Neural progenitor cell (in vitro differentiated cells): ENCODE measurements around the gene CFAP20. TPM values are rescaled to one million over a fixed set of nuclear protein-coding genes. Genes with fewer than 3 reads are reported as not detected.
A peak's percentile ranks its signal among the peaks of the same experiment; 100 is the strongest.

ENCODE experiments used
- DNase-seq: peaks from one replicate; pipeline ENCODE4 v3.0.0-alpha.2; 2016; ENCODE audit warnings: low spot score
- H2AFZ ChIP-seq: fragments of 200-600 bp; sonication (generic); replicated peaks from 2 replicates; pipeline ENCODE4 v1.6.1; 2016; ENCODE audit warnings: antibody characterized with exemption
- H3F3A ChIP-seq: fragments of 200-600 bp; sonication (generic); 2 replicates; pipeline ENCODE4 v1.6.1; 2016; ENCODE audit warnings: antibody characterized with exemption, low read depth
- H3K27ac ChIP-seq: fragments of 200-600 bp; sonication (generic); 2 replicates; pipeline ENCODE4 v1.5.1; 2016; ENCODE audit warnings: mild to moderate bottlenecking
- H3K27me3 ChIP-seq: fragments of 200-600 bp; sonication (generic); 2 replicates; pipeline ENCODE4 v1.6.1; 2016; ENCODE audit warnings: mild to moderate bottlenecking, moderate library complexity
- H3K36me3 ChIP-seq: fragments of 200-600 bp; sonication (generic); 2 replicates; pipeline ENCODE4 v1.5.1; 2016
- H3K4me1 ChIP-seq: fragments of 200-600 bp; sonication (generic); 2 replicates; pipeline ENCODE4 v1.6.1; 2016; ENCODE audit warnings: mixed run types
- H3K4me2 ChIP-seq: fragments of 200-600 bp; sonication (generic); 2 replicates; pipeline ENCODE4 v1.6.1; 2016
- H3K4me3 ChIP-seq: fragments of 200-600 bp; sonication (generic); 2 replicates; pipeline ENCODE4 v1.5.1; 2016
- H3K79me2 ChIP-seq: fragments of 200-600 bp; sonication (generic); 2 replicates; pipeline ENCODE4 v1.6.1; 2016; ENCODE audit warnings: low read depth
- H3K9ac ChIP-seq: fragments of 200-600 bp; sonication (generic); 2 replicates; pipeline ENCODE4 v1.6.1; 2016
- H3K9me3 ChIP-seq: fragments of 200-600 bp; sonication (generic); 2 replicates; pipeline ENCODE4 v1.5.1; 2016; ENCODE audit warnings: low read depth
- H4K20me1 ChIP-seq: fragments of 200-600 bp; sonication (generic); 2 replicates; pipeline ENCODE4 v1.6.1; 2016; ENCODE audit warnings: low read depth
- H3K27ac Mint-ChIP-seq: 3 replicates; pipeline ENCODE4 v1.8.0; 2021; ENCODE audit warnings: mixed read lengths
- H3K27me3 Mint-ChIP-seq: 2 replicates; pipeline ENCODE4 v1.8.0; 2022; ENCODE audit warnings: low read depth, mild to moderate bottlenecking, inconsistent platforms, moderate library complexity, mixed read lengths; ENCODE audit not compliant: insufficient read depth
- H3K36me3 Mint-ChIP-seq: 3 replicates; pipeline ENCODE4 v1.8.0; 2021; ENCODE audit warnings: mixed read lengths
- H3K4me1 Mint-ChIP-seq: 3 replicates; pipeline ENCODE4 v1.8.0; 2021; ENCODE audit warnings: mixed read lengths
- H3K4me3 Mint-ChIP-seq: 3 replicates; pipeline ENCODE4 v1.8.0; 2021; ENCODE audit warnings: mild to moderate bottlenecking, moderate library complexity, mixed read lengths
- H3K9me3 Mint-ChIP-seq: 3 replicates; pipeline ENCODE4 v1.8.0; 2020; ENCODE audit warnings: mixed read lengths
- EZH2 ChIP-seq: fragments of 200-600 bp; sonication (generic); IDR thresholded peaks from 2 replicates; pipeline ENCODE4 v1.6.1; 2017; ENCODE audit warnings: antibody characterized with exemption, mild to moderate bottlenecking, moderate library complexity
- EZH2phosphoT487 ChIP-seq: fragments of 200-600 bp; sonication (generic); IDR thresholded peaks from 2 replicates; pipeline ENCODE4 v1.6.1; 2017; ENCODE audit warnings: antibody characterized with exemption
- total RNA-seq: library from RNA; depleted of rRNA; stranded (reverse); fragments of >200 nt; gene quantifications from 2 replicates; pipeline ENCODE4 v1.2.3, GENCODE V29; 2015; ENCODE audit warnings: low replicate concordance
- TF ChIP-seq, protein P1 (sequence below): fragments of 200-600 bp; sonication (generic); IDR thresholded peaks from 2 replicates; pipeline ENCODE4 v1.5.1; 2017; ENCODE audit warnings: antibody characterized with exemption, mild to moderate bottlenecking

Gene CFAP20
- total RNA-seq, 1 donor from 2014 or later: 93.8 TPM

- Histone ChIP-seq H3K79me2 (no peaks in the 10 kb centered on the region), H3K27me3 (no peaks in the 10 kb centered on the region), H3K4me1 (no peaks in the 10 kb centered on the region), H3K9me3 (peaks cover 4% of the 10 kb centered on the region), H3K36me3 (no peaks in the 10 kb centered on the region), H2AFZ (no peak overlapping the region), H4K20me1 (no peaks in the 10 kb centered on the region), H3K9ac (no peak overlapping the region), H3K4me2 (no peak overlapping the region), H3K4me3 (no peak overlapping the region), H3F3A (no peaks in the 10 kb centered on the region), H3K27ac (no peak overlapping the region)
- Mint-ChIP-seq H3K4me3 (no peak overlapping the region), H3K36me3 (peaks cover 10% of the 10 kb centered on the region), H3K27me3 (peaks cover 5% of the 10 kb centered on the region), H3K9me3 (peaks cover 20% of the 10 kb centered on the region), H3K27ac (no peak overlapping the region), H3K4me1 (no peaks in the 10 kb centered on the region)
- TF ChIP-seq EZH2: no peak
- TF ChIP-seq, protein P1, sequence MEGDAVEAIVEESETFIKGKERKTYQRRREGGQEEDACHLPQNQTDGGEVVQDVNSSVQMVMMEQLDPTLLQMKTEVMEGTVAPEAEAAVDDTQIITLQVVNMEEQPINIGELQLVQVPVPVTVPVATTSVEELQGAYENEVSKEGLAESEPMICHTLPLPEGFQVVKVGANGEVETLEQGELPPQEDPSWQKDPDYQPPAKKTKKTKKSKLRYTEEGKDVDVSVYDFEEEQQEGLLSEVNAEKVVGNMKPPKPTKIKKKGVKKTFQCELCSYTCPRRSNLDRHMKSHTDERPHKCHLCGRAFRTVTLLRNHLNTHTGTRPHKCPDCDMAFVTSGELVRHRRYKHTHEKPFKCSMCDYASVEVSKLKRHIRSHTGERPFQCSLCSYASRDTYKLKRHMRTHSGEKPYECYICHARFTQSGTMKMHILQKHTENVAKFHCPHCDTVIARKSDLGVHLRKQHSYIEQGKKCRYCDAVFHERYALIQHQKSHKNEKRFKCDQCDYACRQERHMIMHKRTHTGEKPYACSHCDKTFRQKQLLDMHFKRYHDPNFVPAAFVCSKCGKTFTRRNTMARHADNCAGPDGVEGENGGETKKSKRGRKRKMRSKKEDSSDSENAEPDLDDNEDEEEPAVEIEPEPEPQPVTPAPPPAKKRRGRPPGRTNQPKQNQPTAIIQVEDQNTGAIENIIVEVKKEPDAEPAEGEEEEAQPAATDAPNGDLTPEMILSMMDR: no peak
- TF ChIP-seq EZH2phosphoT487: no peak
- no peak for DNase-seq
These were observed 9.7 kb upstream of the CFAP20 start for GRCh38 chr16:58138852-58139251.

DNA sequence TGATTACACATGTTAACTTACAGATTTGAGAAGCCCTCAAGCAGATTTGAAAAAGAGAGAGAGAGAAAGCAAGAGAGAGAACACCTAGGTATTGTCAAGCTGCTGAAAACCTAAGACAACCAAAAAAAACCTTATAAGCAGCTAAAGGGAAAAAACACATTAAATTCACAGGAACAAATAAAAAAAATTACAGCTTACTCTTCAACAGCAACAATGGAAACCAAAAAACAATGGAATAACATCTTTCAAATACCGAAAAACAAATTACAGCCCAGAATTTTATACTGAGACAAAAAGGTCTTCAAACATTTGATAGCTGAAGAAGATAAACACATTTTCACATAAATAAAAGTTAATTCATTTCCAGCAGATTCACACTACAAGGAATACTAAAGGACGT, 8.4 kb upstream of the CFAP20 start:
- no peak overlapping the region for H3K4me3 ChIP-seq
- H3K27ac ChIP-seq: no peak overlapping the region
- no peak overlapping the region for H3K4me2 ChIP-seq
- no peaks in the 10 kb centered on the region for H4K20me1 ChIP-seq
- no peak for DNase-seq
- peaks cover 5% of the 10 kb centered on the region for H3K27me3 Mint-ChIP-seq
- no peaks in the 10 kb centered on the region for H3K79me2 ChIP-seq
- peaks cover 10% of the 10 kb centered on the region for H3K36me3 Mint-ChIP-seq
- H3K27ac Mint-ChIP-seq: no peak overlapping the region
- peaks cover 4% of the 10 kb centered on the region for H3K9me3 ChIP-seq
- H3K9me3 Mint-ChIP-seq: peaks cover 20% of the 10 kb centered on the region
- H3K4me3 Mint-ChIP-seq: no peak overlapping the region
- H3K36me3 ChIP-seq: no peaks in the 10 kb centered on the region
- no peaks in the 10 kb centered on the region for H3K4me1 Mint-ChIP-seq
- TF ChIP-seq, protein P1: no peak
- TF ChIP-seq EZH2phosphoT487 (no peak), EZH2 (no peak)
- no peak overlapping the region for H3K9ac ChIP-seq
- no peaks in the 10 kb centered on the region for H3K4me1 ChIP-seq
- no peak overlapping the region for H2AFZ ChIP-seq
- H3F3A ChIP-seq: no peaks in the 10 kb centered on the region
- no peaks in the 10 kb centered on the region for H3K27me3 ChIP-seq

DNA sequence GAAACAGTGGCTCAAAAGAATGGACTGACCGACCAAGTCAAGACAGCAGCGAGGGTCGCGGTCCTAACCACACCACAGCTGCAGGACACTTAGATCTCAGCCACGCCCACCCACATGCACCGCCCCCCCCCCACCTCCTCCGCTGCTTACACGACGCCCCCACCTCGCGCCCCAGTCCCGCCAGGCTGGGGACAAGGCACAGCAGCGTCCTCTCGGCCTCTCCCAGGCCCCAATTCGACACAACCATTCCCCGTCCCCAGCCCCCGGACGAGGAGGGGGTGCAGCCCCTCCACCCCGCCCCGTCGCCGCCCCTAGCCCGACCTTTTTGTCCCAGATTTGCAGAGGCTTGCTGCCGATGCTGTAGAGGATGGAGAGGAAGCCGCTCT, 477 bp downstream of the CFAP20 start:
- Histone ChIP-seq H3K79me2 (peaks cover 52% of the 10 kb centered on the region), H3K4me1 (peaks cover 19% of the 10 kb centered on the region), H3K4me2 (peak overlapping the region; percentile 98), H4K20me1 (peaks cover 53% of the 10 kb centered on the region), H3K36me3 (no peaks in the 10 kb centered on the region), H3K27ac (peak overlapping the region; percentile 96), H3K9ac (peak overlapping the region; percentile 83), H3F3A (peaks cover 25% of the 10 kb centered on the region), H3K9me3 (no peaks in the 10 kb centered on the region), H3K4me3 (peak overlapping the region; percentile 80), H2AFZ (no peak overlapping the region), H3K27me3 (no peaks in the 10 kb centered on the region)
- H3K27ac Mint-ChIP-seq: peak overlapping the region; percentile 91
- peak overlapping the region; percentile 94 for H3K4me3 Mint-ChIP-seq
- peak; percentile 76 for DNase-seq
- peaks cover 7% of the 10 kb centered on the region for H3K36me3 Mint-ChIP-seq
- peaks cover 6% of the 10 kb centered on the region for H3K9me3 Mint-ChIP-seq
- no peaks in the 10 kb centered on the region for H3K27me3 Mint-ChIP-seq
- H3K4me1 Mint-ChIP-seq: peaks cover 41% of the 10 kb centered on the region
- TF ChIP-seq EZH2: no peak
- TF ChIP-seq, protein P1: no peak
- no peak for TF ChIP-seq EZH2phosphoT487
